OCI-LY7 (cell line): ENCODE data around the gene SRSF4.

Experiments
- CTCF ChIP-seq: fragments of 200-600 bp; sonication (generic); conservative IDR thresholded peaks from 2 replicates; pipeline ENCODE4 v1.5.1; 2014; ENCODE audit warnings: mild to moderate bottlenecking, antibody characterized with exemption, low read length, moderate library complexity, mixed read lengths
- EZH2phosphoT487 ChIP-seq: fragments of 200-600 bp; sonication (generic); IDR thresholded peaks from 2 replicates; pipeline ENCODE4 v1.6.1; 2018; ENCODE audit warnings: low read depth, borderline replicate concordance, mild to moderate bottlenecking, mixed run types, antibody characterized with exemption, low read length, moderate library complexity, mixed read lengths

GRCh38 chr1:29222686-29223085, 41.0 kb upstream of the SRSF4 start:
- TF ChIP-seq CTCF (no peak), EZH2phosphoT487 (no peak)
